Esophagus squamous epithelium (tissue), 5 donors: ENCODE data around the gene LARP4B. TPM values are rescaled to one million over a fixed set of nuclear protein-coding genes. Genes with fewer than 3 reads are reported as not detected.

Experiments used
- DNase-seq: peaks from one replicate; lab custom pipeline; 2025; lab: John Stamatoyannopoulos, UW
- H3K27ac ChIP-seq, 4 donors: fragments of 200-600 bp; sonication (generic); one replicate each; pipeline ENCODE4 v1.5.1; 2016 to 2019; ENCODE audit warnings: mild to moderate bottlenecking in 1 of 4
- H3K27me3 ChIP-seq, 4 donors: fragments of 200-600 bp; sonication (generic); 1 replicate in 3 of 4; 2 replicates in 1 of 4; pipeline versions ENCODE4 v1.5.1 to v1.6.0; 2017 to 2021; ENCODE audit warnings: antibody characterized with exemption in 1 of 4
- H3K36me3 ChIP-seq, 3 donors: fragments of 200-600 bp; sonication (generic); one replicate each; pipeline ENCODE4 v1.5.1; 2016 to 2019
- H3K4me1 ChIP-seq, 3 donors: fragments of 200-600 bp; sonication (generic); one replicate each; pipeline ENCODE4 v1.5.1; 2017 to 2019
- H3K4me3 ChIP-seq, 4 donors: fragments of 200-600 bp; sonication (generic); 1 replicate in 3 of 4; 2 replicates in 1 of 4; pipeline ENCODE4 v1.5.1; 2016 to 2019; ENCODE audit warnings: mild to moderate bottlenecking in 2 of 4, moderate library complexity in 1 of 4
- H3K9me3 ChIP-seq, 3 donors: fragments of 200-600 bp; sonication (generic); one replicate each; pipeline ENCODE4 v1.5.1; 2016 to 2019
- POLR2A ChIP-seq, 4 donors: fragments of 450-650 bp; IDR thresholded peaks; one replicate each; pipeline ENCODE4 v1.6.1; 2017; ENCODE audit warnings: antibody characterized with exemption in 4 of 4, mild to moderate bottlenecking in 4 of 4, moderate library complexity in 3 of 4
- WGBS, 2 donors: methylation state at CpG; one replicate each; pipeline ENCODE4 v1.1.5; 2018; 5-methylcytosine and 5-hydroxymethylcytosine counted together
- intact Hi-C: fragments of 100-400 bp; cut with DNase I; formaldehyde crosslinking; loops from one replicate; pipeline ENCODE4 v1.15.0; 2022
- total RNA-seq, 4 donors: library from RNA; depleted of rRNA; stranded (reverse); fragments of >200 nt; gene quantifications; one replicate each; pipeline ENCODE4 v1.1.0, GENCODE V29; 2016
- TF ChIP-seq, protein P1 (sequence below), 6 experiments: fragments of 450-650 bp in 4 of 6; fragments of 200-600 bp in 2 of 6; sonication (generic) in 2 of 6; IDR thresholded peaks; one replicate each; pipeline ENCODE4 v1.5.1; 2016 to 2019; ENCODE audit warnings: antibody characterized with exemption in 6 of 6, mild to moderate bottlenecking in 4 of 6, moderate library complexity in 4 of 6
- donor health status: DM: yes; HTN: yes; CAD: no.

The LARP4B gene
- total RNA-seq, 4 donors from 2014 or later, result 32.7 to 75.5 (median 63.4) TPM

DNA sequence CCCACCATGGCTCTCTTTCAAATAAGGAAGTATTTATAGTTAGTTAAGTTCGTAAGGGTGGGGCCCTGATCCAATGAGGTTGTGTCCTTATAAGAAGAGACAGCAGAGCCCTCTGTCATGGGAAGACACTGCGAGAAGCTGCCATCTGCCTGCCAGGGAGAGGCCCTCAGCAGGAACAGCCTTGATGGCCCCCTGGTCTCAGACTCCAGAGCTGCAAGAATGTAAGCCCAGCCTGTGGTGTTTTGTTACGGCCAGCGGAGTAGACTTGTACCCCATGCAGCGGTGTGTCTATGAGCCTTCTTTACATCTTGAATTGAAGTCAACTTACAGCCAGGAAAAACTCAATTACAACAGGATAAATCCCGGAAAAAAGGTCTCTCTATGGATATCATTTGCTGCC lies 14.3 kb upstream of the LARP4B start:
- Histone ChIP-seq H3K36me3 (no peaks in the 10 kb centered on the region), H3K4me3 (no peak overlapping the region), H3K9me3 (no peaks in the 10 kb centered on the region), H3K27ac (no peak overlapping the region), H3K4me1 (peaks cover 0 to 25% (median 4%) of the 10 kb centered on the region in 3 donors), H3K27me3 (no peaks in the 10 kb centered on the region)
- intact Hi-C loops, result no loop called here
- TF ChIP-seq POLR2A (IDR thresholded peaks at IDR 0.05), result no peak
- TF ChIP-seq, protein P1, sequence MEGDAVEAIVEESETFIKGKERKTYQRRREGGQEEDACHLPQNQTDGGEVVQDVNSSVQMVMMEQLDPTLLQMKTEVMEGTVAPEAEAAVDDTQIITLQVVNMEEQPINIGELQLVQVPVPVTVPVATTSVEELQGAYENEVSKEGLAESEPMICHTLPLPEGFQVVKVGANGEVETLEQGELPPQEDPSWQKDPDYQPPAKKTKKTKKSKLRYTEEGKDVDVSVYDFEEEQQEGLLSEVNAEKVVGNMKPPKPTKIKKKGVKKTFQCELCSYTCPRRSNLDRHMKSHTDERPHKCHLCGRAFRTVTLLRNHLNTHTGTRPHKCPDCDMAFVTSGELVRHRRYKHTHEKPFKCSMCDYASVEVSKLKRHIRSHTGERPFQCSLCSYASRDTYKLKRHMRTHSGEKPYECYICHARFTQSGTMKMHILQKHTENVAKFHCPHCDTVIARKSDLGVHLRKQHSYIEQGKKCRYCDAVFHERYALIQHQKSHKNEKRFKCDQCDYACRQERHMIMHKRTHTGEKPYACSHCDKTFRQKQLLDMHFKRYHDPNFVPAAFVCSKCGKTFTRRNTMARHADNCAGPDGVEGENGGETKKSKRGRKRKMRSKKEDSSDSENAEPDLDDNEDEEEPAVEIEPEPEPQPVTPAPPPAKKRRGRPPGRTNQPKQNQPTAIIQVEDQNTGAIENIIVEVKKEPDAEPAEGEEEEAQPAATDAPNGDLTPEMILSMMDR (IDR thresholded peaks at IDR 0.05), result no peak
- 88 to 96% methylated on average over 6 of the region's 6 CpGs for WGBS, 2 donors
- no peak for DNase-seq

DNA sequence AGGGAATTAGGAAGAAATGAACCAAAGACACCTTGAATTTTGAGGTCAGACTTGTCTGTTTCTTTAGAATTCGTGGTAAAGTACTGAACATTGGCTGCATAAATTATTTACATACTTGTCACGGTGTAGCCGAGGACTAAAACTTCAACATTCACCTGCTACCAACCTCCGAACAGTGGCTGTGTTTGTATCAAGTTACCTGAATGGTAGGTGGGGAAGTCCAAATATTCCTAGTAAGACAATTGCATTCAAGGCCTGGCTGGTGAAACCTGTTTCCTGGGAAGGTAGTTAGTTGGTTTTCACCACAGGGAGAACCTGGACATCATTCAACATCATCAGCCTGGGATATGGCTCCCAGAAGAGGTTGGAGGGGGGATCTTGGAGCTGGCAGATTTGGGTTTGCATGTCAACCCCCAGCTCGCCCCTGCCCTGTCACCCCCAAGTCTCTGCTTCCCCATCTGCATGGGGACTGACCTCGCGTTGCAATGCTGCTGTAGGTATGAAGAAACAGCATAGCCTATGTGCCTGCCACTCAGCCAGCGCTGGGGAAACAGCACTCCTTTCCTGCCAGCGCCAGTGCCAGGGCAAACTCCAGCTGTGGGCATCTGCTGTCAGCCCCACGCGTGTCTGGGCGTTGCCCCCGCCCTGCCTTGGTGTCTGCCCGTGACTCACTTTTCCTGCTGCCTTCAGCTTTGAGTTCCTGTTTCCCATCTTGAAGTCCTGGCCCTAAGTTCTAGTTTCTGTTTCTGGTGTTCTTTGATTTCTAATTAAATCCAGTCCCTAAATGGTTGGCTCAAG lies 12.7 kb upstream of the LARP4B start:
- peak overlapping the region; percentile 68 to 87 (median 81) for H3K27ac ChIP-seq
- H3K9me3 ChIP-seq, result no peaks in the 10 kb centered on the region
- H3K36me3 ChIP-seq, result no peaks in the 10 kb centered on the region
- DNase-seq, result no peak
- TF ChIP-seq, protein P1 (IDR thresholded peaks at IDR 0.05), result no peak
- TF ChIP-seq POLR2A (IDR thresholded peaks at IDR 0.05), result no peak
- WGBS, 2 donors, result 38% methylated on average over 11 of the region's 14 CpGs
- H3K4me3 ChIP-seq, result peak overlapping the region in 1 of 4 donors; percentile 43
- intact Hi-C loops, result no loop called here
- no peaks in the 10 kb centered on the region for H3K27me3 ChIP-seq
- H3K4me1 ChIP-seq, result peaks cover 0 to 25% (median 4%) of the 10 kb centered on the region in 3 donors

DNA sequence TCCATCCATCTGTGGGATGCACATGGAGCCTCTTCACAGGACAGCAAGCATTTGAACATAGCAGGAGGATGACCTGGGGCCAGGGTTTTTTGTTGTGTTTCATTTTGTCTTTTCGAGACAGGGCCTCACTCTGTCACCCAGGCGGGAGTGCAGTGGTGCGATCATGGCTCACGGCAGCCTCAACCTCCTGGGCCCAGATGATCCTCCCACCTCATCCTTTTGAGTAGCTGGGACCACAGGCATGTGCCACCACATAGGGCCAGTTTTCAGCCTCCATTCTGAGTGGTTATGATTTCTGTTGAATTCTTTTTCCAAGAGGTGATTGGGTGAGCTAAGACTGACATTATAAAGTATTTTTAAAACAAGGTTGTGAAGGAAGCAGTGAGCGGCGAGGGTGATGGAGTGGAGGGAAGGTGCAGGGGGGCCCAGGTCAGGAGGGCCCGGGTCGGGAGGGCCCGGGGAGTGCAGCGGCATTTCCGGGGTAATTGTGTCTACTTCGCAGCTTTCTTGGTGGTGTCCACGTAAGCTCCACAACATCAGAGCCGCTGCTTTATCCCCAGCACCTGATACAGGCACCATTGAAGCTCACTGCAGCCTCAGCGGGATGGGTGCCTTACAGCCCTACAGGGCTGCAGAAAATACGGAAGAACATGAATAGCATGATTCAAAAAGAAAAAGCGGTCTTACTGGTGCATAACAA lies 12.0 kb upstream of the LARP4B start:
- intact Hi-C loops, result no loop called here
- 81 to 84% methylated on average over 14 to 16 of the region's 17 CpGs for WGBS, 2 donors
- H3K4me1 ChIP-seq, result peaks cover 0 to 25% (median 4%) of the 10 kb centered on the region in 3 donors
- H3K27ac ChIP-seq, result peak overlapping the region; percentile 68 to 87 (median 81)
- H3K9me3 ChIP-seq, result no peaks in the 10 kb centered on the region
- H3K36me3 ChIP-seq, result no peaks in the 10 kb centered on the region
- H3K4me3 ChIP-seq, result no peak overlapping the region
- no peak for DNase-seq
- no peaks in the 10 kb centered on the region for H3K27me3 ChIP-seq
- TF ChIP-seq, protein P1 (IDR thresholded peaks at IDR 0.05), result no peak
- TF ChIP-seq POLR2A (IDR thresholded peaks at IDR 0.05), result no peak

DNA sequence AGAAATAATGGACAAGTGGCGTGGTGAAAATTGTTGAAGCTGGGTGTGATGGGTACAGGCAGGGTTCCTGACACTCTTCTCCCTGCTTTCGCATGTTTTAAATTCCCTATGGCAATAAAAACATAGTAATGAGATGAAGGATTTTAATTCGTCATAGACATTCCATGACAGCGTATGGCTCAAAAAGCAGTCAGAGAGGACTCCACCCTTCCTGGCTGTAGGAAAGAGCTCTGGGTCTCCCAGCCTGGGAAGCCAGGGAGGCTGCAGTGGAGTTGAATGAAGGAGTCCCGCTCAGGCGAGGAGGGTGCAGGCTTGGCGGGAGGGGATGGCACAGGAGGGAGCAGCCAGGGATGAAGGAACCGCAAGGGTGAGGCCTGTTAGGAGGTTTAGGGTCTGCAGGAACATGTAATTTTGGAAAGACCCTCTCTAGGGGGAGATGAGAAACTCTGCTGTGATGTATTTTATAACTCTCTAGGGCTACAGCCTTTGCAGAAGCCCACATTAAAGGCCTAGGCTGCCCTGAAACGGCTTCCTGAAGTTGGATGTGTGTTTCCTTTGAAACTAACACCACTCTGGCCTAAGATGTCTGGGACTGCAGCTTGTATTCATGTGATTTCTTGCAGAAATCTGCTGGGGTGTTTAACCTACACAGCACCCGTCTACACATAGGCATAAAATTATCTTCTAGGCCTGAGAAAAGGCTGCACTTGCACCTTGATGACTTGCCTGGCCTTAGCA lies 7.6 kb upstream of the LARP4B start:
- no peaks in the 10 kb centered on the region for H3K36me3 ChIP-seq
- WGBS, 2 donors, result 76 to 83% methylated on average over 10 of the region's 10 CpGs
- H3K4me1 ChIP-seq, result peaks cover 0 to 9% (median 1%) of the 10 kb centered on the region in 3 donors
- H3K27ac ChIP-seq, result no peak overlapping the region
- no peak overlapping the region for H3K4me3 ChIP-seq
- intact Hi-C loops, result no loop called here
- no peaks in the 10 kb centered on the region for H3K27me3 ChIP-seq
- DNase-seq, result no peak
- TF ChIP-seq, protein P1 (IDR thresholded peaks at IDR 0.05), result no peak
- TF ChIP-seq POLR2A (IDR thresholded peaks at IDR 0.05), result no peak
- no peaks in the 10 kb centered on the region for H3K9me3 ChIP-seq
